GM19043 (cell line): Measurements from ENCODE around the gene OPRM1.
"Not testable (repeated sequence)": the region's sequence is repeated elsewhere in the genome, so short reads cannot be mapped to it uniquely, and the experiment has no call there.

ENCODE experiments used
- ATAC-seq: cut with Tn5 transposase; IDR thresholded peaks from one replicate; pipeline ENCODE4 v1.9.1; 2021; ENCODE audit warnings: low read depth; ENCODE audit not compliant: unreplicated experiment

OPRM1 gene

GRCh38 chr6:154139892-154140291 is 100.9 kb downstream of the OPRM1 start:
- no peak for ATAC-seq

DNA sequence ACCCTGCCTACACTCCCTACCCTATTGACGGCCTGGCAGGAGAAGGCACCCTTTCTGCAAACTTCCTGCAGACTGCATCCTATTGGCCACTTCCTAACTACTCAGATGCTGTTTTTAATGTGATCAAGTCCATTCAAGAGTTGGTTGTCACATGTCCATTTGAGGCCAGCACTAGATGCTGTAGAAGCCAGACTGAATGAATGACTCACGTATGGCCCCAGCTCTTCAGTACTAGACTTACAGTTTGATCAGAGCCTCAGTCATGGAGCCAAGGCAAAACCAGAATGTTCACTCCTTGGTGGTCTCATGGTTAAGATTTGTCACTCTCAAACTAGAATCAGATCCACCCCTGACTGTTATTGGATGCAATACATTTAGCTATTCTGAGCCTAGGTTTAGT is 101.7 kb downstream of the OPRM1 start:
- no peak for ATAC-seq

GRCh38 chr6:154143753-154144152 is 104.7 kb downstream of the OPRM1 start:
- no peak for ATAC-seq

DNA sequence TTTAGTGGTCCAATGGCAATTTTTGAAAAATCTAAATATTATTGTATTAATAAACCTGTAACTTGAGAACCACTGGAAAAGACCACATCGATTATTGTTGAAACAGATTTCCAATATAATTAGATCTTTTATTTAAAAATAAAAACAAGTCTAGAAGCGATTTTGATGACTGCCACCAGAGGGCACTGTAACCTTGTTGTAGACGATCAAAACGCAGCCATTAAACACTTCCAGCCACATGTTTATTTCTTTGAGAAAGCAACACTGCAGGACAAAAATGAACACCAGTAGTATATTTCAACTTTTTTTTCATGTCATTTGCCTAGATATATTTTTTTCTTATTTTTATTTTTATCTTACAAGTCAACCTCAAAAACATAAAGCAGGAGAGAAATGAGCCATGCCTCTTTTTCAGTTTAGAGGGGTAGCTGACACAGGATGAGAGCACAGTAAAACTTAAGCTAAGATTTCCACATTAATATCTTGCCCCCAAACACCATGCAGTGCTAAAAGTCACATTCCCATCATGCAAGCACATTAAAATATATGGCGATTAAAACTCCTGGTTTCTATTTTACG is 115.4 kb downstream of the OPRM1 start:
- ATAC-seq: no peak

GRCh38 chr6:154156135-154156896 is 117.3 kb downstream of the OPRM1 start:
- ATAC-seq: peak; percentile 62

GRCh38 chr6:154157082-154157481 is 118.0 kb downstream of the OPRM1 start:
- peak; percentile 48 for ATAC-seq

DNA sequence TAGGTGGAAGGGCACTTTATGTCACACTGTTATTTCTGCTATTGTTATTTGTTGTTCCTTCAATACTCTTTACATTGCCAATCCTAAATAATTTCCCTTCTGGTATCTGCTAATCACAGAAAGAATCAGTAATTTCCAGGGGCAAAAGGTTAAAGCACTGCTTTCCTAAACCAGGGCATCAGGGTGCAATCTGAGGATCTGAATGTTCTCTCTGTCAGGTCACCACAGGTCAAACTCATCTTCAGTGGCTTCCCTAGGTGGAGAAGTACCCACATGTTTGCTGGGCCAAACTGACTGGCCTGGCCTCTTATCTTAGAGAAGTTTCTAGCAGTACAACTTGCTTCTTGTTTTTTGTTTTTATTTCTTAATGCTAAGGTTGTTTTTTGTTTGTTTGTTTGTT is 118.7 kb downstream of the OPRM1 start:
- no peak for ATAC-seq

- ATAC-seq: no peak
Observed at GRCh38 chr6:154159126-154159525, 120.1 kb downstream of the OPRM1 start.

DNA sequence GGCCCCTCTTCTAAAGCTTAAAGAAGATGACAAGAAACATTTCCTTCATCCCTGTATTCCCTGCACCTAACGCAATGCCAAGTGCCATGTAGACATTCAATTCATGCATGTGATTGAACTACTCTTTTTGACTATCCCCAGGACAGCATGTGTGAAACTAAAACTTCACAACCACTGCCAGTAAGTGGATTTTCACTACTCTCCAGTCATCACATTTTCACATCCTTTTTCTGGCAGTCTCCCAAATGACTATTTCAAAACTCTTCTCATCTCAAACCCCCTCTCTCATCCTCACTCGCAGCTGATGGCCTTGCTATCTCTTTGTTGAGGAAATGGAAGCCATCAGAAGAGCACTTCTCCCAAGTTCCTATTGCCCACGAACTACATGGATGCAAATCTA is 122.6 kb downstream of the OPRM1 start:
- ATAC-seq: peak; percentile 62

DNA sequence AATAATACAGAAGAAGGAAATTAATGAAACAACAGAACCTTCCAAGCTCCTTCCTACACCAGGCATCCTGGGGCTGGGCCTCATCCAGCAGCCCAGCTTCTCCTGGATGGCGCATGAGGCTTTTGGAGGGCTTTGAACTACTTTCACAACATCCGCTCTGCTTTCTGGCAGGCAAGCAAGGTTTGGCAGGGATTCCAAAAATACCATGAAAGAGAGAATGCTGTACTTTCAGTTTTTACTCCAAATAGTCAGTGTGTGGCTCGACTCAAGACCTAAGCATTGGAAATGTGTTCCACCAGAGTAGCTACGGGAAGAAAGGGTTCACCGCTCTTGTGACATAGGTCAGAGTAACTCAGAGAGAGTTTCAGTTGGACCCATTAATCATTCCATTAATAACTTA is 125.4 kb downstream of the OPRM1 start:
- no peak for ATAC-seq

- ATAC-seq: no peak
Observed at GRCh38 chr6:154165478-154165877, 126.4 kb downstream of the OPRM1 start.

DNA sequence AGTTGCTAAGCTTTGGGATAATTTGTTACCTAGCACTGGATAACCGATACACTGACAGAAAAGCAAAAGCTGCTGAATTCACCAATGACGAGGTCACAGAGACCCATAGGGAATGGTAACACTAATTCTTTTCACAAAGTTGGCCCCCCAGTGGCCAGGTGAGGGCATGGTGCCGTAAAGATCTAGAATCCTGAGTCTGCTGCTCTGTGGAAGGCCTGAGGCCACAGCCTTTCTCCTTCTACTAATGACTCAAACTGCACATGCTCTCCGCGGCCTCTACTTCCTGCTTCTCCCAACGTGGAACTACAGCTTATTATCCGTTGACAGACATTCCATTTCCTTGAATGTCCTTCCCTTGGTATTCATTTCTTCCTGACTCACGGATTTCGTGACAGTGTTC is 127.1 kb downstream of the OPRM1 start:
- no peak for ATAC-seq

GRCh38 chr6:154167126-154167525 is 128.1 kb downstream of the OPRM1 start:
- ATAC-seq: no peak

DNA sequence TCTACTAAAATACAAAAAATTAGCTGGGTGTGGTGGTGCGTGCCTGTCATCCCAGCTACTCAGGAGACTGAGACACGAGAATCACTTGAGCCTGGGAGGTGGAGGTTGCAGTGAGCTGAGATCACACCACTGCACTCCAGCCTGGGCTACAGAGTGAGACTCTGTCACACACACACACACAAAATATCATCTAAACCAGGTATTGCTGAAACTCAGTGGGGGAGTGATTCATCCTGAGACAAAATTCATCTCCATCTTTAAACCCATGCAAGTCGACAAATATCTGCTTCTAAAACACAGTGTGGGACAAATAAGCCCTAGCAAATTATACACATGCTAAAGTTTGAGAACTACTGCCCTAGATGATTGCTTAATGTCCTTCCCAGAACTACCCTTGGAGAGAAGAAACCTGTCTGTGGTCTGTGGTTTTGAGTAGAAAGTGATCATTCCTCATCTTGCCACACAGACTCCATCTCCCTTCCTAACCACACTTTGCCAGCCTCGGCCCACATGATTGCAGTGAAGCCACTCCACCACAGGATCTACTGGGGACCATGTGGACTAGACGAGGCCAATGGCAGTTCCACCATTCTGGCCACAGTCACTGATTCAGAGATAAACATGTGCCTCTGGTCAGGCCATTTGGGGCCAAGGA is 130.3 kb downstream of the OPRM1 start:
- no peak for ATAC-seq

DNA sequence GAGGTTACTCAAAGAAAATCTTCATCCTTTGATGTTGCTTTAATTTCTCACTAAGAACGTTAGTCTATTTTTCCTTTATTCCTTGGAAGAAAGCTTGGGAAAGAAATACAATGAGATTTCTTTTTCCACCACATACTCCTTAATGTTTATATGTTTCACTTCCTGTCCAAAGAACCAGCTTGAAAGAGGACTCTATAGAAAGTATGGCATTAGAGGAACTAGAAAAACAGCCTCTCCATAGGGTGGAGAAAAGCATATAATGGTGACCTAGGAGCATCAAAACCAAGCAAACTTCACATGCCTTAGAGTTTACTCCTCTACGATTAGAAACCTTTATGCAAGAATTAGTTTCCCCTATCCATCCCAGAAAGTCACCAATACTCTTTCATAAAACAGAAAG is 131.1 kb downstream of the OPRM1 start:
- no peak for ATAC-seq

- ATAC-seq: not testable (repeated sequence)
Observed at GRCh38 chr6:154172393-154172792, 133.4 kb downstream of the OPRM1 start.

- ATAC-seq: no peak
Observed at GRCh38 chr6:154179434-154179833, 140.4 kb downstream of the OPRM1 start.

GRCh38 chr6:154187203-154187602 is 148.2 kb downstream of the OPRM1 start:
- no peak for ATAC-seq

DNA sequence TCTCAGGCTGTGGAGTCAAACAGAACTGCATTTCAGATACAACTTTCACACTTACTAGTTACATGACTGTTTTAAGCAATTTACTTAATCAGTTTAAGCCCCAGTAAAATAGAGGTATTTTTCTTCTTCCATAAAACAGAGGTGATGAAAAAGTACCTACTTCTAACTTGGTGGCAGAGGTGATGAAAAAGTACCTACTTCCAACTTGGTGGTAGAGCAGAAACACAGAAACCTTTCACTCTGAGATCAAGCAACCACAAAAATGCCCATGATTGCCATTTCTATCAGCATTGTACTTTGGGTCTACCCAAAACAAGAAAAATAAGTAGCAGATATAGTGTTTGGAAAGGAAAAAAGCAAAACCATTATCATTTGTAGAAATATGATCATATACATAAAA is 148.7 kb downstream of the OPRM1 start:
- no peak for ATAC-seq

GRCh38 chr6:154196333-154196885 is 157.4 kb downstream of the OPRM1 start:
- no peak for ATAC-seq

DNA sequence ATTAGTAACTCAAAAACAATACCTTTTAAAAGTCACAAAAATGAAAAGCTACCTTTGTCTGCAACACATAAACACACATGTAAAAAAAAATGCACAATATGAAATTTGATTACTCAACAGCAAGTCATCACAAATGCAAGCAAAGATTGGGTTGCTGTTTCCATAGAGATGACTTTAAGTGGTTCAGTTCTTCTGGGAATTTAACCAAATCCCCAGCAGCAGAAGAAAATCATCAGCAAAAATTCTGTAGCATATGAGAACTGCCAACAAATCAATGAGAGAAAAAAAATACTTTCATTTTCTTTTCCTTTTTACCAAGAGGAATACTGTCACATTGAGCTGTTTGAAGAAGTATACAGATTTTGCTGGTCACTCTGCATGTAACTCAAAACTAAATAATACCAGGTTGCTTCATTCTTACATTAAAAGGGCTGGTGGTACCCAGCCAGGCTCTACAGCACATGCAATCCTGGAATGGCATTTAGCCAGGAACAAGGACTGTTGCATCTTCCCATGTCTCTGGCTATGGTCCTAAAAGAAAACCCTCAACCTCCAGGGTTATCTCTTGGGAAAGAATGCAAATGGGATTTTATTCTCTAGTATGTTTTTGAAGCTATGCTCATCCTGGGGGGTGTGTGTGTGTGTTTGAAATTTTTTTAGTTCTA is 158.3 kb downstream of the OPRM1 start:
- ATAC-seq: no peak
